GM10248 (cell line): ENCODE data around the gene DNMBP.

Source experiments
- CTCF ChIA-PET: fragments of 300-600 bp; sonication (Branson Sonifier 250); formaldehyde crosslinking; extraction: SDS; loops from one replicate; lab custom pipeline; 2021; ENCODE audit warnings: antibody characterized with exemption; lab: Yijun Ruan, JAX
- POLR2A ChIA-PET: fragments of 350-650 bp; sonication (Branson Sonifier 250); formaldehyde crosslinking; extraction: SDS; loops from one replicate; lab custom pipeline; 2020; ENCODE audit warnings: antibody characterized with exemption; lab: Yijun Ruan, JAX
- DNase-seq: peaks from one replicate; pipeline ENCODE4 v3.0.0; 2012; ENCODE audit errors: extremely low spot score
- TF ChIP-seq, protein P1 (sequence below): IDR thresholded peaks from 2 replicates; pipeline ENCODE4 v1.5.1; 2012; ENCODE audit warnings: mild to moderate bottlenecking, low read depth; ENCODE audit errors: extremely low read depth, missing control alignments, control extremely low read depth

DNMBP gene

DNA sequence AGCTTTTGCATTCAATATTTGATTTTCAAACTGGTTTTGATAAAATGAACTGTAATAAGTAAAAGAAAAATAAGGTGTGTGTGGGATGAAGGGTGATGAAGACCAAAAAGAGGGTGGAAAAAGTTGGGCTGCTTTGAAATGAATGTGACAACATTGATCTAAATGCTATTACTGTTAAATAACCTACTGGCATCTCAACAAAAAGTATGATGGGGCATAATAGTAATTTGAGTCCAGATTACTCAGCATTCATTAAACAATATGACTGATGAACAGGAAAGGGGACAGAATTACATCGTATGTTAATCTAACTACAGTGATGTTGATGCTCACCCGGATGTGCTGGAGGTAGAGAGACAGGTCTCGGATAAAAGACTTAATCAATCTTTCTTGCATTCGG is 115.1 kb downstream of the DNMBP start:
- no peak for DNase-seq
- TF ChIP-seq, protein P1, sequence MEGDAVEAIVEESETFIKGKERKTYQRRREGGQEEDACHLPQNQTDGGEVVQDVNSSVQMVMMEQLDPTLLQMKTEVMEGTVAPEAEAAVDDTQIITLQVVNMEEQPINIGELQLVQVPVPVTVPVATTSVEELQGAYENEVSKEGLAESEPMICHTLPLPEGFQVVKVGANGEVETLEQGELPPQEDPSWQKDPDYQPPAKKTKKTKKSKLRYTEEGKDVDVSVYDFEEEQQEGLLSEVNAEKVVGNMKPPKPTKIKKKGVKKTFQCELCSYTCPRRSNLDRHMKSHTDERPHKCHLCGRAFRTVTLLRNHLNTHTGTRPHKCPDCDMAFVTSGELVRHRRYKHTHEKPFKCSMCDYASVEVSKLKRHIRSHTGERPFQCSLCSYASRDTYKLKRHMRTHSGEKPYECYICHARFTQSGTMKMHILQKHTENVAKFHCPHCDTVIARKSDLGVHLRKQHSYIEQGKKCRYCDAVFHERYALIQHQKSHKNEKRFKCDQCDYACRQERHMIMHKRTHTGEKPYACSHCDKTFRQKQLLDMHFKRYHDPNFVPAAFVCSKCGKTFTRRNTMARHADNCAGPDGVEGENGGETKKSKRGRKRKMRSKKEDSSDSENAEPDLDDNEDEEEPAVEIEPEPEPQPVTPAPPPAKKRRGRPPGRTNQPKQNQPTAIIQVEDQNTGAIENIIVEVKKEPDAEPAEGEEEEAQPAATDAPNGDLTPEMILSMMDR = no peak
- ChIA-PET POLR2A (no interaction called here), CTCF (interaction anchor here (1.4 to 1.8 kb wide), 3 partner anchors 9 to 151 kb away, joined by 3 to 4 read pairs (median 4); no protein-coding TSS in a partner anchor)

DNA sequence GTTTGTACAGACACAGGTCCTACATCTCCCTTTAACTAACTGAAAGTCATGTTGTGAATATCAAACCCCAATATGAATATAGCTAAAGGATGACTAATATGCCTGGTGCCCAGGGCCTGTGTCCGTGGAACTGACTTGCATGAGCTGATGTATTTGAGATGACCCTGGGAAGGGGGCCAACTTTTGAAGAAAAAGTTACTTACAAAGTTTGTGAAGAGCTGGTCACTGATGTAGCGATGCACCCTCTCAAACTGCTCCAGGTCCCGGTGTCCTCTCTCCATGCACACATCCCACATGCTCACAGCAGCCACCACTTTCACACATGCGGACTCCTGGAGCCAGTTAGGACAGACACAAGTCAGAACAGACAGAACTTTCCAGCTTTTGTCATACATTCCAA is 121.1 kb downstream of the DNMBP start:
- no peak for DNase-seq
- TF ChIP-seq, protein P1 = no peak
- CTCF ChIA-PET = interaction anchor here (1.0 to 2.8 kb wide), 5 partner anchors 10 to 43 kb away, joined by 3 to 10 read pairs (median 4); no protein-coding TSS in a partner anchor
- POLR2A ChIA-PET = no interaction called here

DNA sequence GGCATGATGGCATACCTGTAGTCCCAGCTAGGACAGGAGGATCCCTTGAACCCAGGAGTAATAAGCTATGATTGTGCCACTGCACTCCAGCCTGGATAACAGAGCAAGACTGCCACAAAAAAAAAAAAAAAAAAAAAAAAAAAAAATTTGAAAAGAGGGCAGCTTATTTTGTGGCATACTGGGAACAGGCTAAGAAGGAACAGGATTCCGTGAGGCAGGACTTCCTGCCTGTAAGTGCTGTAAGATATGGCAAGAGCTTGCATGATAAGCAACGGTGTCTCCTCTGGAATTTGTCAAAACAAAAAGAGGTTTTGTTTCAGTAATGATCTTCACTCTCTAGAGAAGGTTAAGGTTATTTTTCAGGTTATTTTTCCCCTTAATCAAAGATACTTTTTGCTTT is 126.2 kb downstream of the DNMBP start:
- TF ChIP-seq, protein P1 = no peak
- ChIA-PET POLR2A (interaction anchor here (0.6 kb wide), 1 partner anchor 13 kb away, joined by 6 read pairs; no protein-coding TSS in a partner anchor), CTCF (interaction anchor here (1.9 kb wide), 1 partner anchor 38 kb away, joined by 7 read pairs; no protein-coding TSS in a partner anchor)
- no peak for DNase-seq

DNA sequence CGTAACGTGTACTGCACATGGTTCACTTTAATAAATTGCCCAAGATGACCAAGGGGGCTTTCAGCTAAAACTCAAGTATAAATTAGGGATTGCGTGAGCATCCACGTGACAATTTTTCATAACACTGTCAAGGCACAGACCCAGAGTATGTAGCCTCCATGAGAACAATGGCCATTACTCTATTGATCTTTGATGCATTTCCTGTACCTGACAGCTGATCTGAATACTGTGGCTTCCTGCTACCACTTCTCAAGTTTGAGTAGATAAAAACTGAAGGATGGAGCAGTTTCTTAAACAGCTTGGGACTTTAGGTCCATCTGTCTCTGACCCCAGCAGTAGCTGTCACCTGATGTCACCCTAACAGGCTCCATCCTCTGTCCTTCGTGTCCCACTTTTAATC is 128.4 kb downstream of the DNMBP start:
- TF ChIP-seq, protein P1 = no peak
- POLR2A ChIA-PET = no interaction called here
- DNase-seq = no peak
- CTCF ChIA-PET = interaction anchor here (0.8 to 1.2 kb wide), 3 partner anchors 22 to 168 kb away, joined by 3 to 4 read pairs (median 3); no protein-coding TSS in a partner anchor

DNA sequence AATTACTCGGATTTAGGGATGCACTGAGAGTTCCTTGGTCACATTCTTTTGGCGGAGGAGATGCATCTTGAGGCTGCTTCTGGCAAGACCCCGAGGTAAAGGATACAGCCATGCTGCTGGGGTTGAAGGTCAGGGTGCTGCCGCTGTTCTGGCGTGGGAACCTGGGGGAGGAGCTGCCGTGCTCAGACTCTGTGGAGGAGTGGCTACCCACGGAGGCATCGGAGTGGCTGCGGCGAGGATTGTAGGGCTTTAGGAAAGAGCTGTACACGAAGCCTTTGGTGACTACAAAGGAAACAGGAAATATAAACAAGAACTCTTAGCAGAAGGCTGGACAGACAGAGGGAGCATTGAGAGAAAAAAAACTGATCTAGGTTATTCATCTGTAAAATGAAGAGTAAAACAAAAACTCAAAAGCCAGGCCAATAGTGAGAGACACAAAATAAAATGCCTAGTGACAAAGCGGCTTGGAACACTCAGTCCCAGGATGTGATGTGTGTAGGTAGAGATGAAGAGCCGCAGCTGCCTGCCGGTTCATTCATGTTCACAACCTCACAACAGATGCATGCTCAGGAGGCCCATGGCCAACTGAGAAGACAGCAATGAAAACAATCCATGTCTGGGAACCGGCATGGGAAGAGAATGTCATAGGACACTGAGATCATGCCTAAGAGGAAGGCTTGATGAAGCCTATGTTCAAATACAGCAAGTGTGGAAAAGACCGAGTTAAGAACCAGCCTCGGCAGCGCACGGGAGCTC is 129.5 kb downstream of the DNMBP start:
- TF ChIP-seq, protein P1 = no peak
- ChIA-PET CTCF (interaction anchor here (0.9 to 1.3 kb wide), 4 partner anchors 10 to 35 kb away, joined by 3 read pairs; no protein-coding TSS in a partner anchor), POLR2A (interaction anchor here (0.6 kb wide), 1 partner anchor 608 kb away, joined by 6 read pairs; no protein-coding TSS in a partner anchor)
- DNase-seq = no peak

DNA sequence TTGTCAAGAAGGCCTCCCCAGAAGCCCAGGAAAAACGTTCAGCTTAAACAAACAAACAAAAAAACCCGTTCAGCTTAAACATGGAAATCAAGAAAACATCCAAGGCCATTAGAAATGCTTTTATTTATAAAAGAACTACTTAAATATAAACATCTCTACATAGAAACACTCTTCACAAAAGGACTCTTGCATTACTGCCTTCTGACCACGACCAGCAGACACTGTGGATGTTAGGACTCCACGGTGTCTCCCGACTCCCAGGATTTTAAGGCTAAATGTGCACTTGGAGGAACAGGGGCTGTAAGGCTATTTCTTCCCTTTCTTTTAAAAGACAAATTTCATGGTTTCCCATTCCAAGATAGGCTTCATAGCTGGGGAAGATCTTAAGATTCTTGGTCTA is 134.3 kb downstream of the DNMBP start:
- POLR2A ChIA-PET = no interaction called here
- TF ChIP-seq, protein P1 = no peak
- no peak for DNase-seq
- CTCF ChIA-PET = interaction anchor here (0.7 to 2.7 kb wide), 5 partner anchors 19 to 170 kb away, joined by 3 to 8 read pairs (median 3); partner anchors contain the start of gene DNMBP
